ENCODE results near the gene RNF4. TPM values are rescaled to one million over a fixed set of nuclear protein-coding genes. Genes with fewer than 3 reads are reported as not detected.
A peak's percentile ranks its signal among the peaks of the same experiment; 100 is the strongest.

The RNF4 gene
- total RNA-seq (10 to 100 TPM; 61.3 to 68.3 TPM), polyA plus RNA-seq (ENCODE audit: insufficient read depth, low read depth, low replicate concordance) (69.8 TPM)
- long read RNA-seq, donor 1, partial matches to known transcripts, result 6 of 33 reads
- long read RNA-seq, donor 1, other reads (novel, unspliced or antisense), result 25 of 33 reads
- long read RNA-seq, donor 2, partial matches to known transcripts, result 0 of 18 reads
- long read RNA-seq, donor 2, other reads (novel, unspliced or antisense), result 18 of 18 reads

- Histone ChIP-seq H3K9me3 (no peaks in the 10 kb centered on the region), H3K4me3 (peak within 1 kb of the TSS; percentile 85 to 98), H3K27ac (peak within 1 kb of the TSS; percentile 88 to 90), H3K4me1 (peaks cover 15% of the 10 kb centered on the region), H3K27me3 (no peaks in the 10 kb centered on the region), H3K36me3 (ENCODE audit: low read depth, missing control alignments) (no peaks in the 10 kb centered on the region)
- TF ChIP-seq CTCF (IDR thresholded peaks at IDR 0.05) (peak in 1 of 3 experiments; percentile 6), POLR2A (IDR thresholded peaks at IDR 0.05) (no peak)
- WGBS, 2 donors, result 0 to 1% methylated on average over 15 to 52 of the region's 74 CpGs
- intact Hi-C loops (cut with DNase I; ENCODE audit: low total_unique reads), result no loop called here
- peak; percentile 98 for DNase-seq
These were observed at the start of gene RNF4 for GRCh38 chr4:2468456-2469191. Gene RNF4 (plus strand): TSS chr4:2469106. CDS start chr4:2490494, 21,388 bp downstream.

GRCh38 chr4:2419814-2420213 lies 49.1 kb upstream of the RNF4 start:
- DNase-seq, result peak; percentile 77
- H3K27ac ChIP-seq, result no peak overlapping the region
- TF ChIP-seq POLR2A (IDR thresholded peaks at IDR 0.05) (no peak), CTCF (IDR thresholded peaks at IDR 0.05) (no peak)
- intact Hi-C loops (cut with DNase I; ENCODE audit: low total_unique reads), result no loop called here
- no peaks in the 10 kb centered on the region for H3K36me3 ChIP-seq (ENCODE audit: low read depth, missing control alignments)
- H3K4me1 ChIP-seq, result peaks cover 10% of the 10 kb centered on the region
- no peaks in the 10 kb centered on the region for H3K27me3 ChIP-seq
- WGBS, 2 donors, result 21 to 24% methylated on average over 9 of the region's 9 CpGs
- no peaks in the 10 kb centered on the region for H3K9me3 ChIP-seq
- H3K4me3 ChIP-seq, result peak overlapping the region in 1 of 2 donors; percentile 51

- DNase-seq, result no peak
- TF ChIP-seq CTCF (IDR thresholded peaks at IDR 0.05), result no peak
- no peak for TF ChIP-seq POLR2A (IDR thresholded peaks at IDR 0.05)
- H3K9me3 ChIP-seq, result no peaks in the 10 kb centered on the region
- H3K4me1 ChIP-seq, result peaks cover 4% of the 10 kb centered on the region
- intact Hi-C loops (cut with DNase I; ENCODE audit: low total_unique reads), result no loop called here
- H3K27me3 ChIP-seq, result no peaks in the 10 kb centered on the region
- H3K36me3 ChIP-seq (ENCODE audit: low read depth, missing control alignments), result no peaks in the 10 kb centered on the region
- no peak overlapping the region for H3K4me3 ChIP-seq
- no peak overlapping the region for H3K27ac ChIP-seq
- WGBS, 2 donors, result 89 to 91% methylated on average over 6 of the region's 6 CpGs
These were observed 47.0 kb upstream of the RNF4 start for GRCh38 chr4:2421928-2422327.

GRCh38 chr4:2423066-2423465 lies 45.8 kb upstream of the RNF4 start:
- H3K4me3 ChIP-seq, result no peak overlapping the region
- TF ChIP-seq CTCF (IDR thresholded peaks at IDR 0.05) (no peak), POLR2A (IDR thresholded peaks at IDR 0.05) (no peak)
- no peak for DNase-seq
- no peaks in the 10 kb centered on the region for H3K27me3 ChIP-seq
- H3K4me1 ChIP-seq, result peaks cover 4% of the 10 kb centered on the region
- H3K36me3 ChIP-seq (ENCODE audit: low read depth, missing control alignments), result no peaks in the 10 kb centered on the region
- intact Hi-C loops (cut with DNase I; ENCODE audit: low total_unique reads), result no loop called here
- WGBS, 2 donors, result 94% methylated on average over 4 of the region's 4 CpGs; no CpG with 5 or more reads in 1 of the 2 donors
- no peak overlapping the region for H3K27ac ChIP-seq
- H3K9me3 ChIP-seq, result no peaks in the 10 kb centered on the region
